Measurements from ENCODE around the gene TMEM163.

DNA sequence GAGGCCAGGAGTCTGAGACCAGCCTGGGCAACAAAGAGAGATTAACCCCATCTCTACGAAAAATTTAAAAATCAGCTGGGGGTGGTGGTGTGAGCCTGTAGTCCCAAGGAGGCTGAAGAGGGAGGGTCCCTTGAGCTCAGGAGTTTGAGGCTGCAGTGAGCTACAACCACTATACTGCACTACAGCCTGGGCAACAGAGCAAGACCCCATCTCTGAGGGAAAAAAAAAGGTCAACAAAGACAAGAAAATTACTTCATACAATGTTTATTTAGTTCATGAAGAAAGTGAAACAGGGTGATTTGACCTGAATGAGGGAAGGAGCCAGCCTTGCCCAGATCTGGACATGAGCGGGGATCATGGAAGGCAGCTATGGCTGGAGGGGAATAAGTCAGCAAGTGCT lies 59.1 kb downstream of the TMEM163 start:
- TF ChIP-seq CREB1 (IDR thresholded peaks at IDR 0.05; ENCODE audit: low read depth), result no peak
- no peak for TF ChIP-seq CEBPB (IDR thresholded peaks at IDR 0.05)
- TF ChIP-seq EP300 (IDR thresholded peaks at IDR 0.05; ENCODE audit: borderline replicate concordance), result no peak
- no peak for TF ChIP-seq FOXM1 (IDR thresholded peaks at IDR 0.05; ENCODE audit: borderline replicate concordance, low read depth)
- TF ChIP-seq, protein P1, sequence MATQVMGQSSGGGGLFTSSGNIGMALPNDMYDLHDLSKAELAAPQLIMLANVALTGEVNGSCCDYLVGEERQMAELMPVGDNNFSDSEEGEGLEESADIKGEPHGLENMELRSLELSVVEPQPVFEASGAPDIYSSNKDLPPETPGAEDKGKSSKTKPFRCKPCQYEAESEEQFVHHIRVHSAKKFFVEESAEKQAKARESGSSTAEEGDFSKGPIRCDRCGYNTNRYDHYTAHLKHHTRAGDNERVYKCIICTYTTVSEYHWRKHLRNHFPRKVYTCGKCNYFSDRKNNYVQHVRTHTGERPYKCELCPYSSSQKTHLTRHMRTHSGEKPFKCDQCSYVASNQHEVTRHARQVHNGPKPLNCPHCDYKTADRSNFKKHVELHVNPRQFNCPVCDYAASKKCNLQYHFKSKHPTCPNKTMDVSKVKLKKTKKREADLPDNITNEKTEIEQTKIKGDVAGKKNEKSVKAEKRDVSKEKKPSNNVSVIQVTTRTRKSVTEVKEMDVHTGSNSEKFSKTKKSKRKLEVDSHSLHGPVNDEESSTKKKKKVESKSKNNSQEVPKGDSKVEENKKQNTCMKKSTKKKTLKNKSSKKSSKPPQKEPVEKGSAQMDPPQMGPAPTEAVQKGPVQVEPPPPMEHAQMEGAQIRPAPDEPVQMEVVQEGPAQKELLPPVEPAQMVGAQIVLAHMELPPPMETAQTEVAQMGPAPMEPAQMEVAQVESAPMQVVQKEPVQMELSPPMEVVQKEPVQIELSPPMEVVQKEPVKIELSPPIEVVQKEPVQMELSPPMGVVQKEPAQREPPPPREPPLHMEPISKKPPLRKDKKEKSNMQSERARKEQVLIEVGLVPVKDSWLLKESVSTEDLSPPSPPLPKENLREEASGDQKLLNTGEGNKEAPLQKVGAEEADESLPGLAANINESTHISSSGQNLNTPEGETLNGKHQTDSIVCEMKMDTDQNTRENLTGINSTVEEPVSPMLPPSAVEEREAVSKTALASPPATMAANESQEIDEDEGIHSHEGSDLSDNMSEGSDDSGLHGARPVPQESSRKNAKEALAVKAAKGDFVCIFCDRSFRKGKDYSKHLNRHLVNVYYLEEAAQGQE (IDR thresholded peaks at IDR 0.05; ENCODE audit: low read depth), result no peak
- TF ChIP-seq, protein P2, sequence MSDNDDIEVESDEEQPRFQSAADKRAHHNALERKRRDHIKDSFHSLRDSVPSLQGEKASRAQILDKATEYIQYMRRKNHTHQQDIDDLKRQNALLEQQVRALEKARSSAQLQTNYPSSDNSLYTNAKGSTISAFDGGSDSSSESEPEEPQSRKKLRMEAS (IDR thresholded peaks at IDR 0.05), result no peak
- no peak for TF ChIP-seq YY1 (IDR thresholded peaks at IDR 0.05; ENCODE audit: low read depth)
- TF ChIP-seq EGR1 (IDR thresholded peaks at IDR 0.05), result no peak
- no peak for TF ChIP-seq NFIC (IDR thresholded peaks at IDR 0.05)
- no peak for TF ChIP-seq RAD21 (IDR thresholded peaks at IDR 0.05; ENCODE audit: low read depth)
- no peak for TF ChIP-seq TCF12 (IDR thresholded peaks at IDR 0.05; ENCODE audit: low read depth)
